ENCODE results near the gene SNU13. TPM values are rescaled to one million over a fixed set of nuclear protein-coding genes. Genes with fewer than 3 reads are reported as not detected.

Gene SNU13
- total and polyA plus RNA-seq, 2 donors (not counting 1 experiment from before 2014, with no cell fraction given): 61.6 to 164 TPM

DNA sequence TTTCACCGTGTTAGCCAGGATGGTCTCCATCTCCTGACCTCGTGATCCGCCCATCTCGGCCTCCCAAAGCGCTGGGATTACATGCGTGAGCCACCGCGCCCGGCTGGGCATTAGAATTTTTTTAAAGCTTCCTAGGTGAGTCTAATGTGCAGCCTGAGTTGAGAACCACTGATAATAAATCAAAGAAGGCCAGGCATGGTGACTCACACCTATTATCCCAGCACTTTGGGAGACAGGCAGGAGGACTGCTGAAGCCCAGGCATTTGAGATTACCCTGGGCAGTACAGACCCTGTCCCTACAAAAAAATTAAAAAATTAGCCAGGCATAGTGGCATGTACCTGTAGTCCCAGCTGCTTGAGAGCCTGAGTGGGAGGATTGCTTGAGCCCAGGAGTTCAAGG lies 24.3 kb upstream of the SNU13 start:
- H3K4me2 ChIP-seq (ENCODE audit: extremely low read depth, insufficient read depth, low read length): no peak overlapping the region
- no peaks in the 10 kb centered on the region for H3K9me3 ChIP-seq (ENCODE audit: control insufficient read depth, insufficient read depth, low read depth, low read length)
- H3K27ac ChIP-seq (ENCODE audit: insufficient read depth, low read length): no peak overlapping the region
- no peaks in the 10 kb centered on the region for H3K79me2 ChIP-seq (ENCODE audit: control insufficient read depth, insufficient read depth, low read length)
- H3K27me3 ChIP-seq (ENCODE audit: control insufficient read depth, insufficient read depth, low read length): peaks cover 13% of the 10 kb centered on the region
- no peaks in the 10 kb centered on the region for H3K36me3 ChIP-seq (ENCODE audit: control insufficient read depth, insufficient read depth, low read length)
- no peak overlapping the region for H2AFZ ChIP-seq (ENCODE audit: low read length)
- H4K20me1 ChIP-seq (ENCODE audit: control insufficient read depth, extremely low read depth, insufficient read depth, low read length): no peaks in the 10 kb centered on the region
- H3K4me3 ChIP-seq (replicated peaks in 1 of 4; ENCODE audit: control extremely low read depth in 1 of 4, insufficient read depth in 1 of 4, low read depth in 3 of 4, low read length in 4 of 4): no peak overlapping the region
- no peak for DNase-seq (ENCODE audit: low read depth in 2 of 2)
- no peaks in the 10 kb centered on the region for H3K4me1 ChIP-seq (ENCODE audit: control insufficient read depth, extremely low read depth, insufficient read depth, low read length)
- no peak overlapping the region for H3K9ac ChIP-seq (ENCODE audit: insufficient read depth, low read length)
- no peak for TF ChIP-seq EZH2 (IDR thresholded peaks at IDR 0.05; ENCODE audit: low read length, missing control alignments)

DNA sequence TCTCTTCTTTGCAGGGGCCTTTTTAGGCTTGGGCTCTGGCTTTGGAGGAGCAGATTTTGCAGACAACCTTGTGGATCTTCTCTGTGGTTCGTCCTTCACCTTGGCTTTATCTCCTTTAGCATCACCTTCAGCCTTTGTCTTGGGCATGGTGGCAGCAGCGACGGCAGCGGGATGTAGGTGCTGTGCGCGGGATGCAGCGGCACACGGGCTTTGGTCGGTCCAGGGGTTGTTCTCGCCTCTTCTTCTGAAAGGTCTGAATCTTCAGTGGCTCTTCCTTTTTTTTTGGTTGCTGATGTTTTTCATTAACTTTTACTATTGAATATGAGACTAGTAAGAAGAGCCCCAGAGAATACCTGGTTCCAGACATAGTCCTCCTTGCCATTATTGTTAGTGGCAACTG lies 20.7 kb upstream of the SNU13 start:
- Histone ChIP-seq H3K27me3 (ENCODE audit: control insufficient read depth, insufficient read depth, low read length) (peaks cover 13% of the 10 kb centered on the region), H3K9me3 (ENCODE audit: control insufficient read depth, insufficient read depth, low read depth, low read length) (no peaks in the 10 kb centered on the region), H3K27ac (ENCODE audit: insufficient read depth, low read length) (no peak overlapping the region), H4K20me1 (ENCODE audit: control insufficient read depth, extremely low read depth, insufficient read depth, low read length) (no peaks in the 10 kb centered on the region), H3K4me3 (replicated peaks in 1 of 4; ENCODE audit: control extremely low read depth in 1 of 4, insufficient read depth in 1 of 4, low read depth in 3 of 4, low read length in 4 of 4) (no peak overlapping the region), H2AFZ (ENCODE audit: low read length) (no peak overlapping the region), H3K4me1 (ENCODE audit: control insufficient read depth, extremely low read depth, insufficient read depth, low read length) (no peaks in the 10 kb centered on the region), H3K79me2 (ENCODE audit: control insufficient read depth, insufficient read depth, low read length) (no peaks in the 10 kb centered on the region), H3K9ac (ENCODE audit: insufficient read depth, low read length) (no peak overlapping the region), H3K4me2 (ENCODE audit: extremely low read depth, insufficient read depth, low read length) (no peak overlapping the region), H3K36me3 (ENCODE audit: control insufficient read depth, insufficient read depth, low read length) (no peaks in the 10 kb centered on the region)
- TF ChIP-seq, protein P1, sequence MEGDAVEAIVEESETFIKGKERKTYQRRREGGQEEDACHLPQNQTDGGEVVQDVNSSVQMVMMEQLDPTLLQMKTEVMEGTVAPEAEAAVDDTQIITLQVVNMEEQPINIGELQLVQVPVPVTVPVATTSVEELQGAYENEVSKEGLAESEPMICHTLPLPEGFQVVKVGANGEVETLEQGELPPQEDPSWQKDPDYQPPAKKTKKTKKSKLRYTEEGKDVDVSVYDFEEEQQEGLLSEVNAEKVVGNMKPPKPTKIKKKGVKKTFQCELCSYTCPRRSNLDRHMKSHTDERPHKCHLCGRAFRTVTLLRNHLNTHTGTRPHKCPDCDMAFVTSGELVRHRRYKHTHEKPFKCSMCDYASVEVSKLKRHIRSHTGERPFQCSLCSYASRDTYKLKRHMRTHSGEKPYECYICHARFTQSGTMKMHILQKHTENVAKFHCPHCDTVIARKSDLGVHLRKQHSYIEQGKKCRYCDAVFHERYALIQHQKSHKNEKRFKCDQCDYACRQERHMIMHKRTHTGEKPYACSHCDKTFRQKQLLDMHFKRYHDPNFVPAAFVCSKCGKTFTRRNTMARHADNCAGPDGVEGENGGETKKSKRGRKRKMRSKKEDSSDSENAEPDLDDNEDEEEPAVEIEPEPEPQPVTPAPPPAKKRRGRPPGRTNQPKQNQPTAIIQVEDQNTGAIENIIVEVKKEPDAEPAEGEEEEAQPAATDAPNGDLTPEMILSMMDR (conservative IDR thresholded peaks at IDR 0.05 in 1 of 2, IDR thresholded peaks at IDR 0.05 in 1 of 2; ENCODE audit: low read depth in 1 of 2, low read length in 2 of 2): no peak
- no peak for TF ChIP-seq EZH2 (IDR thresholded peaks at IDR 0.05; ENCODE audit: low read length, missing control alignments)
- no peak for DNase-seq (ENCODE audit: low read depth in 2 of 2)

- H3K79me2 ChIP-seq (ENCODE audit: control insufficient read depth, insufficient read depth, low read length): no peaks in the 10 kb centered on the region
- no peak for TF ChIP-seq EZH2 (IDR thresholded peaks at IDR 0.05; ENCODE audit: low read length, missing control alignments)
- TF ChIP-seq, protein P1 (conservative IDR thresholded peaks at IDR 0.05 in 1 of 2, IDR thresholded peaks at IDR 0.05 in 1 of 2; ENCODE audit: low read depth in 1 of 2, low read length in 2 of 2): no peak
- H3K27ac ChIP-seq (ENCODE audit: insufficient read depth, low read length): no peak overlapping the region
- H3K4me2 ChIP-seq (ENCODE audit: extremely low read depth, insufficient read depth, low read length): no peak overlapping the region
- DNase-seq (ENCODE audit: low read depth in 2 of 2): no peak
- H3K9ac ChIP-seq (ENCODE audit: insufficient read depth, low read length): no peak overlapping the region
- no peaks in the 10 kb centered on the region for H4K20me1 ChIP-seq (ENCODE audit: control insufficient read depth, extremely low read depth, insufficient read depth, low read length)
- no peaks in the 10 kb centered on the region for H3K27me3 ChIP-seq (ENCODE audit: control insufficient read depth, insufficient read depth, low read length)
- no peaks in the 10 kb centered on the region for H3K9me3 ChIP-seq (ENCODE audit: control insufficient read depth, insufficient read depth, low read depth, low read length)
- H3K4me3 ChIP-seq (replicated peaks in 1 of 4; ENCODE audit: control extremely low read depth in 1 of 4, insufficient read depth in 1 of 4, low read depth in 3 of 4, low read length in 4 of 4): no peak overlapping the region
- H3K36me3 ChIP-seq (ENCODE audit: control insufficient read depth, insufficient read depth, low read length): no peaks in the 10 kb centered on the region
- no peak overlapping the region for H2AFZ ChIP-seq (ENCODE audit: low read length)
- no peaks in the 10 kb centered on the region for H3K4me1 ChIP-seq (ENCODE audit: control insufficient read depth, extremely low read depth, insufficient read depth, low read length)
Measured at GRCh38 chr22:41702763-41703162, 14.1 kb upstream of the SNU13 start.

Measured in fibroblast of lung (primary cell).